ENCODE results near the gene C17orf50.

C17orf50 gene

DNA sequence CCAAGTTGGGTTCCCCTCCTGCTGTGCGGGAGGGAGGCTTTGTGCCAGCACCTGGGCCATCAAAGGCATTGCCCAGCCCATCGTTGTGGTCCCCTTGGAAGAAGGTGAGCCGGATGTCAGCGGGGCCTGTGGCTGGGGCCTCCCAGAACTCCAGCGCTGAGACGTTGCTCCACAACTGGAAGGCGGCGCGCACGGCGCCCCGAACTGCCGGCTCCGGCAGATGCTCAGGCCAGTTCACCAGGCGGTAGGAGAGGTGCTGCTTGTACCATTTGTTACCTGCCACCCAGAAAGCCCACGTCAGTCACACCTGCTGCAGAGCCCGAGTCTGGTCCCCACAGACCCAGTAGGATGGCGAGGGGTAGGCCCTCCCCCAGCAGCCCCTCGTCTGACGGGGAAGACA, 12.4 kb downstream of the C17orf50 start:
- Mint-ChIP-seq H3K27ac (no peak overlapping the region), H3K27me3 (ENCODE audit: low read depth) (peaks cover 22% of the 10 kb centered on the region), H3K36me3 (ENCODE audit: low read depth) (no peaks in the 10 kb centered on the region), H3K4me3 (no peak overlapping the region), H3K9me3 (no peaks in the 10 kb centered on the region), H3K4me1 (ENCODE audit: low read depth) (no peaks in the 10 kb centered on the region)
- DNase-seq (ENCODE audit: low spot score) = no peak

DNA sequence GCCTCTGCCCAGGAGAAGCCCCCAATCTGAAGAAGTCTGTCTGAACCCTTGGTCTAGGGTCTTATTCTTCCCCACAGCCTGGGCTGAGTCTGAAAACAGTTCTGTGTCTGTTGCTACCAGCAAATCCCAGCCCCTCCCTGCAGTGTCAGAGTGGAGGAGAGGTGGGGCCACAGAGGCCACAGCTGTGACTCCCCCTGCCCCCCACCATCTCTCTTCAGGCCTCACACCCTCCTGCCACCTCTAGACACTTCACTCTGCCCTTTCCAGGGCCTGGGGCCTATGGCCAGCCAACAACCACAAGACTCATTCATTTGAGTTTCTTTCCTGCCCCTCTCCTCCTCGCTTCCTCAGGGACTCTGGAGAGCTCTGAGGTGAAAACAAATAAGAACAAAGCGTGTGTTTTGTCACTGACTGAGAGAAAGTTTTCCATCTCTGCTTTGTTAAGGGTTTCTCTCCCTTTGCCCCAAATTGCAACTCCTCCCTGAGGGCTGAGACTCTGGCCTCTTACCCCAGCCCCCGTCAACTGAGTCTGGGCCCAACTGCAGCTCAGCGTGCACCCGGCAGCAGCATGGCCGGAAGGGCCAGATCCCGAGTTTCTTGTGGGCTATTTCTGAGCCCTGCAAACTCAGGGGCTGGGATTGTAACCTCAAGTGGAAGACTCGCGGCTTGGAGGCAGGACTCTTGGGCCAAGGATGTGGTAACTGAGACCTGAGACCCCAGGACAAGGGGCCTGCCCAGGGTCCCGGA, 13.2 kb downstream of the C17orf50 start:
- Mint-ChIP-seq H3K36me3 (ENCODE audit: low read depth) (no peaks in the 10 kb centered on the region), H3K27ac (no peak overlapping the region), H3K27me3 (ENCODE audit: low read depth) (peaks cover 24% of the 10 kb centered on the region), H3K4me1 (ENCODE audit: low read depth) (no peaks in the 10 kb centered on the region), H3K9me3 (no peaks in the 10 kb centered on the region), H3K4me3 (no peak overlapping the region)
- no peak for DNase-seq (ENCODE audit: low spot score)

DNA sequence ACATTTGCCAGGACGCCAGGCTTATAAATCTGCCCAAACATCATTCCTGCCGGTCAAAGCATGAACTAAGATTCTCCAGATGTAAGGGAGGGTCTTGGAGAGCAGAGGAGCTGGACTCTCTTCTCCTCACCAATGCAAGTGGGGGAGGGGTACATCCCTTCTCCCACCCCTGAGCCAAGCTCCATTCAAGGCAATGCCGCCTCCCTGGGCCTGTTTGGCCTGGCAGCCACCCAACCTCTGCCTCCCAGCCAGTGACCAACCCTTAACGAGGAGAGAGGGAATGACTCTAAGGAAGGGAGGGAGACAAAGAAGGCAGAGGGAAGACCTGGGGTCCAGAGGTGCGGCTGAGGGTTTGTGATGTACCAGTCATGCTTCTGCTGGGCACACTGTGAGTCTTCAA, 13.8 kb downstream of the C17orf50 start:
- H3K36me3 Mint-ChIP-seq (ENCODE audit: low read depth) = no peaks in the 10 kb centered on the region
- no peak overlapping the region for H3K27ac Mint-ChIP-seq
- DNase-seq (ENCODE audit: low spot score) = no peak
- no peaks in the 10 kb centered on the region for H3K9me3 Mint-ChIP-seq
- H3K27me3 Mint-ChIP-seq (ENCODE audit: low read depth) = peaks cover 23% of the 10 kb centered on the region
- no peak overlapping the region for H3K4me3 Mint-ChIP-seq
- no peaks in the 10 kb centered on the region for H3K4me1 Mint-ChIP-seq (ENCODE audit: low read depth)

DNA sequence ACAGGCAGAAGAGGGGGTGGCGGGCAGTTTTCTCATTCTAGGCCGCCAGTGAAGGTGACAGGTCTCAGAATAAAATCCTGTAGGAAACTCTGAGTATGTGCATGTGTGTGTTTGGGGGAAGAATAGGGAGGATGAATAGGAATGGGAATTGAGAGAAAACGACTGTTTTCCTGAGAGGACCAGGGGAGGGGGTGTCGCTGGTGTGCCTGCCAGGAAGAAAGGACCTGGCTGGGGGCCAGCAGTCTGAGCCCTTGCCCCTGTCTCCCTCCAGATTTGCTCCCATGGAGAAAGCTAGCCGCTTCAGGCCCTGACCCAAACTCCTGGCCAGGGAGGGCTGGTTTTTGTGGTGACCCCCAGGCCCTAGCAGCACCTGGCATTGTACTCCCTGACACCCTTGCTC, 14.4 kb downstream of the C17orf50 start:
- no peaks in the 10 kb centered on the region for H3K9me3 Mint-ChIP-seq
- no peak for DNase-seq (ENCODE audit: low spot score)
- no peak overlapping the region for H3K27ac Mint-ChIP-seq
- H3K4me1 Mint-ChIP-seq (ENCODE audit: low read depth) = no peaks in the 10 kb centered on the region
- H3K27me3 Mint-ChIP-seq (ENCODE audit: low read depth) = peaks cover 25% of the 10 kb centered on the region
- H3K36me3 Mint-ChIP-seq (ENCODE audit: low read depth) = no peaks in the 10 kb centered on the region
- H3K4me3 Mint-ChIP-seq = no peak overlapping the region

DNA sequence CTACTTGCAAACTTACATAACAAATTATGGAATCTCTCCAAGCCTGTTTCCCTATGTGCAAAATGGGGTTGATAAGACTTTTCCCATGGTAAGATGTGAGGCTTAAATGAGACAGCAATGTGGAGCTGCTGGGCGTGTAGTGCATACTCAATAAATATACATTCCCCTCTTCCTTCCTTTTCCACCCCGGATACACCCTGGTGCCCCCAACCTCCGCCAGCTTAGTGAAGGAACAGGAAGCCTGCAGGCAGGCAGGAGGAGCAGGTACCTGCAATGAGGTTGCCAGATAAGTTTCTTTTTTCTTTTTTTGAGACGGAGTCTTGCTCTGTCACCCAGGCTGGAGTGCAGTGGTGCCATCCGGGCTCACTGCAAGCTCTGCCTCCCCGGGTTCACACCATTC, 14.9 kb downstream of the C17orf50 start:
- no peak for DNase-seq (ENCODE audit: low spot score)
- no peaks in the 10 kb centered on the region for H3K36me3 Mint-ChIP-seq (ENCODE audit: low read depth)
- H3K9me3 Mint-ChIP-seq = no peaks in the 10 kb centered on the region
- H3K4me1 Mint-ChIP-seq (ENCODE audit: low read depth) = no peaks in the 10 kb centered on the region
- peaks cover 25% of the 10 kb centered on the region for H3K27me3 Mint-ChIP-seq (ENCODE audit: low read depth)
- H3K4me3 Mint-ChIP-seq = no peak overlapping the region
- no peak overlapping the region for H3K27ac Mint-ChIP-seq

DNA sequence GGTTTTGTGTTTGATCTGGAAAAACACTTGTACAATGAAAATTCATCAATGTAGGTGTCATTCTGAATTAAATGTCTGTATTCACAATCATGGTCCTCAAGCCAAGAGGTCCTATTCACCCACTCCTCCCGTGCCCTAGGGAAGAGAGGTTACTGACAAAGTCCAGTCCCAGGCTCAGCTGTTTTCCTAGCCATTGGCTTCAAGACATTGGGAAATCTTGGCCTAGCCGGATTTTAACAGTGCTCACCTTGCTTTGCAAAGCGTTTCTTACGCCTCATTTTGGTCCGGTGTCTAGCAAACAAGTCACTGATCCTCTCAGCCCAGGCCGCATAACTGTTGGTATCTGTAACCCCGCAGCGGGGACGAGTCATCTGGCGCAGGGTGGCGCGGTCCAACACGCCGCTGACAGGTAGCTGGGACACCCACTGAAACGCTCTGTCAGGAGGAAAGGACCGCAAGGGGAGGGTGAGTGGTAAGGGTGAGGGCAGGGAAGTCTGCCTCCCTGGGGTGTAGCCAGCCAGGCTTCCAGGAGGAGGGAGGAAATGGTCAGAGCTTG, 18.0 kb downstream of the C17orf50 start:
- Mint-ChIP-seq H3K4me1 (ENCODE audit: low read depth) (no peaks in the 10 kb centered on the region), H3K36me3 (ENCODE audit: low read depth) (no peaks in the 10 kb centered on the region), H3K9me3 (no peaks in the 10 kb centered on the region), H3K4me3 (no peak overlapping the region), H3K27me3 (ENCODE audit: low read depth) (peaks cover 21% of the 10 kb centered on the region), H3K27ac (no peak overlapping the region)
- no peak for DNase-seq (ENCODE audit: low spot score)

DNA sequence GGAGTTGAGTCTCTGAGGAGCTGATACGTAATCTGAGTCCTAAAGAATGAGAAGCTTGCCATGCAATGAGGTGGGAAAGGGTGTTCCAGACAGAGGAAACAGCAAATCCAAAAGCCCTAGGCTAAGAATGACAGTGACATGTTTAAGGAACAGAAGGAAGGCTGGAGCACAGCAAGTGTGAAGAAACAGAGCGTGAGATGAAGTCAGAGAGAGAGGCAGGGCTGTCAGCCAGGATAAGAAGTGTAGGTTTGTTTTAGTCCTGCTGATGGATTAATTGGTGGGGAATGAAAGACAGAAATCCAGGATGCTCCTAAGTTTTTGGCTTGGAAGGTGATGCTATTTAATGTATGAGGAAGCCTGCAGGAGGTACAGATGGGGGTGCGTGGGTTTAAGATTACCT, 20.3 kb downstream of the C17orf50 start:
- H3K4me1 Mint-ChIP-seq (ENCODE audit: low read depth) = no peaks in the 10 kb centered on the region
- H3K4me3 Mint-ChIP-seq = no peak overlapping the region
- H3K9me3 Mint-ChIP-seq = no peaks in the 10 kb centered on the region
- peaks cover 17% of the 10 kb centered on the region for H3K27me3 Mint-ChIP-seq (ENCODE audit: low read depth)
- DNase-seq (ENCODE audit: low spot score) = no peak
- H3K27ac Mint-ChIP-seq = no peak overlapping the region
- no peaks in the 10 kb centered on the region for H3K36me3 Mint-ChIP-seq (ENCODE audit: low read depth)

DNA sequence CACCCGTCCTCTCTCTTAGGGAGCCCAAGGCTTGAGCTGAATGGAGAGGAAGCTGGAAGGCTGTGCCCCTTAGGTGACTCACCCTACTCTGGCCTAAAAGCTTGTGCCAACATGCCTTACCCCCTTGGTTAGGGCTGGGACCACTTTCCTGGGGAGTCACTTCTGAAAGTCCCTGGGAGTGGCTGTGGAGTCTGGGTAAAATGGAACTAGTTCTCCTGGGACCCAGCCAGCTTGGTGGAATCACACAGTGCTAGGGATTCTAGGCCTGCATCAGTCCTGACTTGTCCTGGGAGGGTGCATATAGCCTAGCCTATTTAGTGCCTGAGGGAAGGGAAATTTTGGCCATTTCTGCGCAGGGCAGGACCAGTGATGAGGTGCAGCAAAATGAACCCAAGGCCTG, 24.2 kb downstream of the C17orf50 start:
- Mint-ChIP-seq H3K27ac (no peak overlapping the region), H3K4me3 (no peak overlapping the region), H3K27me3 (ENCODE audit: low read depth) (peaks cover 30% of the 10 kb centered on the region), H3K4me1 (ENCODE audit: low read depth) (peaks cover 3% of the 10 kb centered on the region), H3K9me3 (no peaks in the 10 kb centered on the region), H3K36me3 (ENCODE audit: low read depth) (no peaks in the 10 kb centered on the region)
- DNase-seq (ENCODE audit: low spot score) = no peak

DNA sequence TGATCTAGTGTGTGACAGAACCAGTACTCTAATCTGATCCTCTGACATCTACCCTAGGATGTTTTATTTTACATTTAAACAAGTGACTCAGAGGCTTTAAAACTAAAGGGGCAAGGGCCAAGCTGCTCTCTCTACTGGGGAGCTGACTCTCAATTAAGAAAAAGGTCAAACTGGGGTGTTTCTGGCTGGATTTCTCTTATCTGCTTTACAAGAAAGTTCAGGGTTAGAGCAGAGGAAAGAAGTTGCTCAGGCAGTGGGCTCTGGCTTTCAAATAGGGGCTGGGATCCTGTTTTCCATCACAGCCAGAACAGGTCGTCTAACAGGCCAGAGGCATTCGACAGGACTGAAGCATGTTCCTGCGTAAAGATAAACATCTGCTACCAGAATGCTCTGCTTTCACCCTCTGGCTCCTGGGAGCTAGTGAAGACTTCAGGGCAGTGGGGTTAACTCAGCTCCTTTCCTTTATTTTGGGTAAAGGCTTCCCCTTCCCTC, 26.3 kb downstream of the C17orf50 start:
- H3K36me3 Mint-ChIP-seq (ENCODE audit: low read depth) = no peaks in the 10 kb centered on the region
- H3K4me3 Mint-ChIP-seq = no peak overlapping the region
- peaks cover 35% of the 10 kb centered on the region for H3K27me3 Mint-ChIP-seq (ENCODE audit: low read depth)
- no peak overlapping the region for H3K27ac Mint-ChIP-seq
- no peak for DNase-seq (ENCODE audit: low spot score)
- H3K4me1 Mint-ChIP-seq (ENCODE audit: low read depth) = peaks cover 3% of the 10 kb centered on the region
- no peaks in the 10 kb centered on the region for H3K9me3 Mint-ChIP-seq

DNA sequence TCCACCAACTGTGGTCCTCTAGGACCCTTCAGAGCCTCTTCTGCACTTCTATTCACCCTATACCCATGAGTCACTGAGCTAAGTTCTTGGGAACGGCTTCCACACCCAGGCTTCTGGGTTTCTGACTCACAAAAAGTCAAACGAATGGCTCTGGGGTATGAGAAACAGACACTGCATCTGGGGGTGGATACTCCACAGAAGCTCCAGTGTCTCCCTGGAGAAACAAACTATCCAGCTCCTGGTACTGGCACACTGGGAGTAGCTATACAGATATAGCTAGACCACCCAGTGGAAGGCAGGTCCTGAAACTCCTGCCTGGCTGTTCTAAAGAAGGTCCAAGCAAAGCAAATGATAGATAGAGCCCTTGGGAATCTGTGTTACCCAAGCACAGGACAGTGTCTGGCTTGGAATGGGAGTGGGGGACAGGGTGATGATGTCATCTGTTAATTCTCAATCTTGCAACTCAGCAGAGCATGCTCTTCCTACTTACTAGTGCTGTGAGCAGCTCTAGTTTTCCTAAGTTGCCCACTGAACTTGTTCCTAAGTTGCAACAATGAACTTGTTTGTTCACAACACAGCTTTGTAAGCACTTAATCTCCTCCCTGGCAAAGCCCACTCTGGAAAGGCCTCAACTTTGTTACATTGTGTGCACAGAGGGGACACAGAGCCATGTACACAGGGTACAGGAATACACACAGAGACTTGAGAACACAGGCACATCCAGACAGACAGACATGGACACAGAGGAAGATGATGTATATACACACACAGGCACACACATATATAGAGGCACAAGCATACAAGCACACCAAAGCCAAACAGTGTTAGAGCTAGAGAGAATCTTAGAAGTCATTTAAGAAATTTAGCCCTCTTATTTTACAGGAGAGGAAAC, 28.0 kb downstream of the C17orf50 start:
- Mint-ChIP-seq H3K9me3 (no peaks in the 10 kb centered on the region), H3K36me3 (ENCODE audit: low read depth) (no peaks in the 10 kb centered on the region), H3K27ac (no peak overlapping the region), H3K4me3 (no peak overlapping the region), H3K4me1 (ENCODE audit: low read depth) (peaks cover 3% of the 10 kb centered on the region), H3K27me3 (ENCODE audit: low read depth) (peaks cover 51% of the 10 kb centered on the region)
- DNase-seq (ENCODE audit: low spot score) = no peak

DNA sequence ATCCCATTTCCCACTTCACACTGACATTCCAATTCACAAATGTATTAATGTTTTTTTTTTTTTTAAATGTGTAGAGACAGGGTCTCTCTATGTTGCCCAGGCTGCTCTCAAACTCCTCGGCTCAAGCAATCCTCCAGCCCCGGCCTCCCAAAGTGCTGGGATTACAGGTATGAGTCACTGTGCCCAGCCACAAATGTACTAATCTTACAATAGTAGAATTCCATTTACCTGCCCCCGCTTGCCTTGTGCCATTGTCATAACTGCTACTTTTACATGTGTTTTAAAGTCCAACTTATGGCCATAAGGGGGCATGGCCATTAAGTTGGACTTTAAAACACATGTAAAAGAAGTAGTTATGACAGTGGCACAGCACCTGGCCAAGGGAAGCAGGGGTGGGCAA, 30.2 kb downstream of the C17orf50 start:
- DNase-seq (ENCODE audit: low spot score) = no peak
- Mint-ChIP-seq H3K36me3 (ENCODE audit: low read depth) (no peaks in the 10 kb centered on the region), H3K9me3 (no peaks in the 10 kb centered on the region), H3K4me3 (no peak overlapping the region), H3K27me3 (ENCODE audit: low read depth) (peaks cover 68% of the 10 kb centered on the region), H3K4me1 (ENCODE audit: low read depth) (peaks cover 8% of the 10 kb centered on the region), H3K27ac (no peak overlapping the region)

DNA sequence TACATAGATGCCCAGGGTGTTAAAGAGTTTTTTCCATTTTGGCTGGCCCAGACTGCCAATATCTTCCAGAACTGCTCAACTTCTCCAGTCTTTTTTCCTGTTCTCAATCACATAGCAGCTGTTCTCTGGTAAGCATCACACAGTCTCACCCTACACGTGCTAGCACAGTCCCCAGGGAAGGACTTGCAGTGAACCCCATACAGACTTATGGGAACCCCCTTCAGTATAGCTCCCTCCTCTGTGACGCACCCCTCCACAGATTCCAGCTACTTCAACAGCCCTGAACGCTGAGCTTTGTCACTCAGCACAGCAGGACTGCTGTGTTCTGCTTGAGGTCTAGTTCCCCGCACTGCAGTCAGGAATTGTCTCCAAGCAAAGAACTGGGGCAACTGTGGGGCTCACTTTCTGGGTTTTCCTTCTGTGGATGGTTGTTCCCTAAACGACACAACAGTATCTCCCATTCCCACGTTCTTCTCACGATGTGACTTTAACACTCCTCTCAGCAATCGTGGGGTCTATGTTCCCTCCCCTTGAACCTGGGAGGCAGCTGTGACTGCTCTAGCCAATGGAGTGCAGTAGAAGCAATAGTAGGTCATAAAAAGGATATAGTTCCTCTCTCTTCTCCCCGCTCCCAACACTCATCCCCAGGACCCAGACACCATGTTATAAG, 31.1 kb downstream of the C17orf50 start:
- Mint-ChIP-seq H3K27ac (no peak overlapping the region), H3K36me3 (ENCODE audit: low read depth) (no peaks in the 10 kb centered on the region), H3K27me3 (ENCODE audit: low read depth) (peaks cover 70% of the 10 kb centered on the region), H3K9me3 (no peaks in the 10 kb centered on the region), H3K4me1 (ENCODE audit: low read depth) (peaks cover 13% of the 10 kb centered on the region), H3K4me3 (no peak overlapping the region)
- DNase-seq (ENCODE audit: low spot score) = no peak

DNA sequence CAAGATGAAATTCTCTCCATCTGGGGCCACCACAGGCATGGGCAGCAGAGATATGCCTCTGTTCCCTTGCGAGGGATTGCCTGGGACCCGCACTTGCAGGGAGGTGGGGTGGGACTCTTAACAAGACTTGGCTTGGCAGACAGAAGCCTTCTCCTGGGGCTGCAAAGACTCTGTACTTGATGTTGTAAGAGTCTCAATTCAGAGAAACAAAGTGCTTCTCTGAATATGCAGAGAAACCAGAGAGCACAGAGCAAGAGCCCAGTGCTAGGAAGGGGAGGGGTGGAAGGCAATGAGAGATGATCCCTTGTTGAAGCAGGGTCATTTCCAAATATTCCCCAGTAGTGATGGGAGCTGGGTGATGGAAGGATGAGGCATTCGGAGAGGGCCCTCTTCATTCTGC, 32.6 kb downstream of the C17orf50 start:
- H3K36me3 Mint-ChIP-seq (ENCODE audit: low read depth) = no peaks in the 10 kb centered on the region
- H3K4me3 Mint-ChIP-seq = no peak overlapping the region
- peaks cover 13% of the 10 kb centered on the region for H3K4me1 Mint-ChIP-seq (ENCODE audit: low read depth)
- no peaks in the 10 kb centered on the region for H3K9me3 Mint-ChIP-seq
- peaks cover 73% of the 10 kb centered on the region for H3K27me3 Mint-ChIP-seq (ENCODE audit: low read depth)
- H3K27ac Mint-ChIP-seq = no peak overlapping the region
- no peak for DNase-seq (ENCODE audit: low spot score)
